Osteoblast (primary cell): ENCODE data around the gene THBS1. TPM values are rescaled to one million over a fixed set of nuclear protein-coding genes. Genes with fewer than 3 reads are reported as not detected.

Experiments
- DNase-seq: peaks from one replicate; pipeline ENCODE4 v3.0.0; 2011; ENCODE audit warnings: low spot score, mixed read lengths; ENCODE audit not compliant: insufficient read length; ENCODE audit errors: missing footprints
- H2AFZ ChIP-seq: 2 replicates; pipeline ENCODE4 v1.6.0; 2011; ENCODE audit warnings: mild to moderate bottlenecking, low read length
- H3K27ac ChIP-seq: 2 replicates; pipeline ENCODE4 v1.5.1; 2011; ENCODE audit warnings: mild to moderate bottlenecking, low read depth, low read length, moderate library complexity
- H3K27me3 ChIP-seq: 2 replicates; pipeline ENCODE4 v1.6.0; 2012; ENCODE audit warnings: mild to moderate bottlenecking, control low read depth, inconsistent platforms, low read length, moderate library complexity; ENCODE audit not compliant: insufficient read depth
- H3K36me3 ChIP-seq: 2 replicates; pipeline ENCODE4 v1.5.1; 2011; ENCODE audit warnings: mild to moderate bottlenecking, low read length, control low read depth, moderate library complexity; ENCODE audit not compliant: insufficient read depth
- H3K4me1 ChIP-seq: 2 replicates; pipeline ENCODE4 v1.5.1; 2011; ENCODE audit warnings: mild to moderate bottlenecking, low read length, control low read depth, moderate library complexity; ENCODE audit not compliant: insufficient read depth
- H3K4me2 ChIP-seq: 2 replicates; pipeline ENCODE4 v1.6.0; 2011; ENCODE audit warnings: mild to moderate bottlenecking, low read length; ENCODE audit not compliant: insufficient read depth
- H3K4me3 ChIP-seq: fragments of 200-600 bp; sonication (generic); 3 replicates; pipeline ENCODE4 v1.5.1; 2012; ENCODE audit warnings: mild to moderate bottlenecking, low read length, inconsistent platforms; ENCODE audit not compliant: insufficient read depth
- H3K79me2 ChIP-seq: 2 replicates; pipeline ENCODE4 v1.6.0; 2012; ENCODE audit warnings: mild to moderate bottlenecking, low read length, control low read depth, inconsistent platforms; ENCODE audit not compliant: insufficient read depth
- H3K9me3 ChIP-seq: 2 replicates; pipeline ENCODE4 v1.5.1; 2011; ENCODE audit warnings: low read depth, low read length, control low read depth
- H4K20me1 ChIP-seq: 2 replicates; pipeline ENCODE4 v1.6.0; 2012; ENCODE audit warnings: mild to moderate bottlenecking, low read length, control low read depth; ENCODE audit not compliant: insufficient read depth
- total RNA-seq: library from RNA; depleted of rRNA; stranded (reverse); fragments of >200 nt; gene quantifications from 2 replicates; pipeline ENCODE4 v1.2.3, GENCODE V29; 2012
- TF ChIP-seq, protein P1 (sequence below): IDR thresholded peaks from 2 replicates; pipeline ENCODE4 v1.5.1; 2011; ENCODE audit warnings: mild to moderate bottlenecking, low read depth, low read length, moderate library complexity; ENCODE audit errors: extremely low read depth

THBS1 gene
- total RNA-seq, 1 donor: 8,941 TPM

DNA sequence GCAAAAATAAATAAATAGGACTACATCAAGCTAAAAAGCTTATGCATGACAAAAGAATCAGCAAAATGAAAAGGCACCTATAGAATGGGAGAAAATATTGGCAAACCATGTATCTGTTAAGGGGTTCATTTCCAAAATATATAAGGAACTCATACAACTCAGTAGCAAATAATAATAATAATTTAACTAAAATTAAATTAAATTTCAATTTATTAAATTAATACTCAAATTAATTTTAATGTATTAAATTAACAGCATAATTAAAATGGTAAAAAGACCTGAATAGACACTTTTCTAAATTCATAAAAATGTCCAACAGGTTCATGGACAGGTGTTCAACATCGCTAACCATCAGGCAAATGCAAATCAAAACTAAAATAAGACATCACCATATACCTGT lies 34.0 kb upstream of the THBS1 start:
- Histone ChIP-seq H3K27me3 (no peaks in the 10 kb centered on the region), H3K4me2 (no peak overlapping the region), H3K9me3 (peaks cover 3% of the 10 kb centered on the region), H2AFZ (no peak overlapping the region), H3K36me3 (no peaks in the 10 kb centered on the region), H4K20me1 (no peaks in the 10 kb centered on the region), H3K27ac (no peak overlapping the region), H3K79me2 (no peaks in the 10 kb centered on the region), H3K4me1 (no peaks in the 10 kb centered on the region), H3K4me3 (no peak overlapping the region)
- TF ChIP-seq, protein P1, sequence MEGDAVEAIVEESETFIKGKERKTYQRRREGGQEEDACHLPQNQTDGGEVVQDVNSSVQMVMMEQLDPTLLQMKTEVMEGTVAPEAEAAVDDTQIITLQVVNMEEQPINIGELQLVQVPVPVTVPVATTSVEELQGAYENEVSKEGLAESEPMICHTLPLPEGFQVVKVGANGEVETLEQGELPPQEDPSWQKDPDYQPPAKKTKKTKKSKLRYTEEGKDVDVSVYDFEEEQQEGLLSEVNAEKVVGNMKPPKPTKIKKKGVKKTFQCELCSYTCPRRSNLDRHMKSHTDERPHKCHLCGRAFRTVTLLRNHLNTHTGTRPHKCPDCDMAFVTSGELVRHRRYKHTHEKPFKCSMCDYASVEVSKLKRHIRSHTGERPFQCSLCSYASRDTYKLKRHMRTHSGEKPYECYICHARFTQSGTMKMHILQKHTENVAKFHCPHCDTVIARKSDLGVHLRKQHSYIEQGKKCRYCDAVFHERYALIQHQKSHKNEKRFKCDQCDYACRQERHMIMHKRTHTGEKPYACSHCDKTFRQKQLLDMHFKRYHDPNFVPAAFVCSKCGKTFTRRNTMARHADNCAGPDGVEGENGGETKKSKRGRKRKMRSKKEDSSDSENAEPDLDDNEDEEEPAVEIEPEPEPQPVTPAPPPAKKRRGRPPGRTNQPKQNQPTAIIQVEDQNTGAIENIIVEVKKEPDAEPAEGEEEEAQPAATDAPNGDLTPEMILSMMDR: no peak
- no peak for DNase-seq

DNA sequence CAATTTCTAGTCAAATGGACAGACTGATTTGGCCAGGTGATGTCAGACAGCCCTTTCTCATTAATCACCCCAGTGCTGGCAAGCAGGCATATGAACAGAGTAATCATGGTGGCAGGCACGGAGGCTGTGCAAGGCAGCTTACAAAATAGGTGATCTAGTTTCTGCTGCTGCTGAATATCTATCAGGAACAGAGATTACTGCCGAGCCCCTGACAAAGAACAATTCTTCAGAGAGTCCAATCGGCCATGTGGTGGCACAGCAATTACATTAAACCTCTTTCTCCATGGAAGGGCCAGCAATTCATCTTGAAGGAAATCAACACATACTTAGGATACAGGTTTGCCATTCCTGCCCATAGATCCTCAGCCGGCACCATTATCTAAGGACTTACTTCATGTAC lies 32.3 kb upstream of the THBS1 start:
- H3K79me2 ChIP-seq: no peaks in the 10 kb centered on the region
- no peak overlapping the region for H3K4me2 ChIP-seq
- no peak for DNase-seq
- no peaks in the 10 kb centered on the region for H3K27me3 ChIP-seq
- no peaks in the 10 kb centered on the region for H3K36me3 ChIP-seq
- TF ChIP-seq, protein P1: no peak
- H3K27ac ChIP-seq: no peak overlapping the region
- H3K4me1 ChIP-seq: no peaks in the 10 kb centered on the region
- H4K20me1 ChIP-seq: no peaks in the 10 kb centered on the region
- H3K9me3 ChIP-seq: peaks cover 3% of the 10 kb centered on the region
- no peak overlapping the region for H2AFZ ChIP-seq
- no peak overlapping the region for H3K4me3 ChIP-seq

DNA sequence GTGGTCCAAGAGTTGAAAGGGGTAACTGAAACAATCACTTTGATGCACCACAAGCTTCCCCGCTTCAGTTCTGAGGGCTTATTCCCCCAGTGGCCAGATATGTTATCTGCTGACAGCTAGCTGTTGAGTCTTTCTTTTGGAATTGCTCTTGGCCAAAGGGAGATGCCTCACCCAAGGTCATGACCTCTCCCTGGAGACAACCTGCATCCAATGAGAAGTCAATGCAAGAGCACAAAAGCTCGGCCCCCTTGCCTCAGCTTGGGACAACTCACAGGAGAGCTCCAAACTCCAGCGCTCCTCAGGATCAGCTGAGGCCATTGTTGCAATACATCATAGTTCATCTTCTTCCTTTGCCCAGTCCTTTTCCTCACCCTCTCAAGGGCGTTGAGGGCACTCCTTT lies 31.0 kb upstream of the THBS1 start:
- Histone ChIP-seq H3K36me3 (no peaks in the 10 kb centered on the region), H2AFZ (no peak overlapping the region), H3K27ac (no peak overlapping the region), H3K9me3 (peaks cover 3% of the 10 kb centered on the region), H3K4me1 (no peaks in the 10 kb centered on the region), H4K20me1 (no peaks in the 10 kb centered on the region), H3K4me2 (no peak overlapping the region), H3K4me3 (no peak overlapping the region), H3K27me3 (no peaks in the 10 kb centered on the region), H3K79me2 (no peaks in the 10 kb centered on the region)
- no peak for DNase-seq
- TF ChIP-seq, protein P1: no peak

DNA sequence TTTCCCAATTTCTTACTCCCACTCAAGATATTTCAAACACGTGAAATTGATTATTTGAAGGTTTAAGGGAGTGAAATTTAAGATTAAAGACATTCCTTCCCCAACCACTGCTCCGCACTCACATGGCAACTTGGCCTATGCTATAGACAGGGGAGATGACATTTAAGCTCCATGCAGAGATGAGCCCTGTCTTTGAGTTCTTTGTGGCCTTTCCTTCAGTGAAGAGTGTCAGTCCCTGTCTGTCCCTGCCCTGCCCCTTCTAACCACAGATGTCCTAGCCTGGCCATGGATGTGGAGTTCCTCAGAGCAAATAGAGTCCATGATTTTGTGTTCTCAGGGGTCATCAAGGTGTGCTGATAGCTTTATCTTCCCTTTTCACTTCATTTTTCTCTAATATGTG lies 29.4 kb upstream of the THBS1 start:
- no peaks in the 10 kb centered on the region for H3K79me2 ChIP-seq
- H3K4me1 ChIP-seq: no peaks in the 10 kb centered on the region

More for the DNA sequence above, 29.4 kb upstream of the THBS1 start:
- Histone ChIP-seq H3K36me3 (no peaks in the 10 kb centered on the region), H3K27ac (no peak overlapping the region), H3K9me3 (no peaks in the 10 kb centered on the region), H2AFZ (no peak overlapping the region), H4K20me1 (no peaks in the 10 kb centered on the region), H3K4me2 (no peak overlapping the region), H3K27me3 (no peaks in the 10 kb centered on the region), H3K4me3 (no peak overlapping the region)
- no peak for DNase-seq
- TF ChIP-seq, protein P1: no peak
